ENCODE data around the gene VTI1B. TPM values are rescaled to one million over a fixed set of nuclear protein-coding genes. Genes with fewer than 3 reads are reported as not detected.
"Not testable (repeated sequence)": the region's sequence is repeated elsewhere in the genome, so short reads cannot be mapped to it uniquely, and the experiment has no call there.

VTI1B gene
- total RNA-seq, 1 donor from 2014 or later, result 69.8 TPM

GRCh38 chr14:67704484-67705089 is 30.2 kb upstream of the VTI1B start:
- Mint-ChIP-seq H3K36me3 (no peaks in the 10 kb centered on the region), H3K27me3 (ENCODE audit: insufficient read depth, low read depth) (no peaks in the 10 kb centered on the region), H3K4me3 (no peak overlapping the region), H3K4me1 (peaks cover 6% of the 10 kb centered on the region), H3K27ac (peak overlapping the region; percentile 58), H3K9me3 (peaks cover 8% of the 10 kb centered on the region)
- H3K4me3 ChIP-seq, result no peak overlapping the region
- no peak overlapping the region for H3K9ac ChIP-seq
- H3F3A ChIP-seq (ENCODE audit: low read depth), result no peaks in the 10 kb centered on the region
- H4K20me1 ChIP-seq (ENCODE audit: low read depth), result no peaks in the 10 kb centered on the region
- peak overlapping the region; percentile 43 for H3K4me2 ChIP-seq
- peak overlapping the region; percentile 81 for H2AFZ ChIP-seq (replicated peaks)
- TF ChIP-seq EZH2 (IDR thresholded peaks at IDR 0.05), result no peak
- TF ChIP-seq, protein P1, sequence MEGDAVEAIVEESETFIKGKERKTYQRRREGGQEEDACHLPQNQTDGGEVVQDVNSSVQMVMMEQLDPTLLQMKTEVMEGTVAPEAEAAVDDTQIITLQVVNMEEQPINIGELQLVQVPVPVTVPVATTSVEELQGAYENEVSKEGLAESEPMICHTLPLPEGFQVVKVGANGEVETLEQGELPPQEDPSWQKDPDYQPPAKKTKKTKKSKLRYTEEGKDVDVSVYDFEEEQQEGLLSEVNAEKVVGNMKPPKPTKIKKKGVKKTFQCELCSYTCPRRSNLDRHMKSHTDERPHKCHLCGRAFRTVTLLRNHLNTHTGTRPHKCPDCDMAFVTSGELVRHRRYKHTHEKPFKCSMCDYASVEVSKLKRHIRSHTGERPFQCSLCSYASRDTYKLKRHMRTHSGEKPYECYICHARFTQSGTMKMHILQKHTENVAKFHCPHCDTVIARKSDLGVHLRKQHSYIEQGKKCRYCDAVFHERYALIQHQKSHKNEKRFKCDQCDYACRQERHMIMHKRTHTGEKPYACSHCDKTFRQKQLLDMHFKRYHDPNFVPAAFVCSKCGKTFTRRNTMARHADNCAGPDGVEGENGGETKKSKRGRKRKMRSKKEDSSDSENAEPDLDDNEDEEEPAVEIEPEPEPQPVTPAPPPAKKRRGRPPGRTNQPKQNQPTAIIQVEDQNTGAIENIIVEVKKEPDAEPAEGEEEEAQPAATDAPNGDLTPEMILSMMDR (IDR thresholded peaks at IDR 0.05), result peak; percentile 76
- H3K27ac ChIP-seq, result no peak overlapping the region
- H3K79me2 ChIP-seq (ENCODE audit: low read depth), result no peaks in the 10 kb centered on the region
- peak; percentile 74 for DNase-seq (ENCODE audit: low spot score)
- no peaks in the 10 kb centered on the region for H3K4me1 ChIP-seq
- no peaks in the 10 kb centered on the region for H3K27me3 ChIP-seq
- no peaks in the 10 kb centered on the region for H3K36me3 ChIP-seq
- peaks cover 18% of the 10 kb centered on the region for H3K9me3 ChIP-seq (ENCODE audit: low read depth)

DNA sequence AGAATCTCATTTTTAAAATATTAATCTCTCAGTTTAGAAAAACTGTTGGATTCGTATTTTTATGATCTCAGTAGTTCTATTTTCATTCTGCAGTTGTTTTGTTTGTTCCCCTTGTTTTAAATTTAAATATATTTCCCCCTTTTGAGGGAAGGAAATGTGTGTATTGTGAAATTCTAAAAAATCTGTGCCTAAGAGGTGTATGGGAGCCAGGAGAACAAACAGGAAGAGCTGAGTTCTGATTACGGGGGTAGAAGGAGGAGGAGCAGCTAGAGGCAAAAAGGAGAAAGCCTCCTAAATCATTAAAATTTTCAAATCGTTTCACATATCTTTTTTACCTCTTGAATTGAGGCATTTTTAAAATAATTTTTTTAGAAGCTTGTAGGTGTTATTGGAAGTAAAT is 29.6 kb upstream of the VTI1B start:
- H3K4me1 Mint-ChIP-seq, result peaks cover 6% of the 10 kb centered on the region
- Histone ChIP-seq H4K20me1 (ENCODE audit: low read depth) (no peaks in the 10 kb centered on the region), H3K79me2 (ENCODE audit: low read depth) (no peaks in the 10 kb centered on the region), H3K4me3 (no peak overlapping the region), H3K4me2 (no peak overlapping the region), H3K9ac (no peak overlapping the region), H3K27ac (no peak overlapping the region), H3K9me3 (ENCODE audit: low read depth) (peaks cover 12% of the 10 kb centered on the region), H3K36me3 (no peaks in the 10 kb centered on the region), H3K4me1 (no peaks in the 10 kb centered on the region), H3F3A (ENCODE audit: low read depth) (no peaks in the 10 kb centered on the region), H2AFZ (replicated peaks) (no peak overlapping the region), H3K27me3 (no peaks in the 10 kb centered on the region)
- H3K4me3 Mint-ChIP-seq, result no peak overlapping the region
- peaks cover 5% of the 10 kb centered on the region for H3K9me3 Mint-ChIP-seq
- H3K36me3 Mint-ChIP-seq, result no peaks in the 10 kb centered on the region
- TF ChIP-seq EZH2phosphoT487 (IDR thresholded peaks at IDR 0.05), result no peak
- TF ChIP-seq, protein P1 (IDR thresholded peaks at IDR 0.05), result no peak
- no peak for TF ChIP-seq EZH2 (IDR thresholded peaks at IDR 0.05)
- H3K27me3 Mint-ChIP-seq (ENCODE audit: insufficient read depth, low read depth), result no peaks in the 10 kb centered on the region
- no peak for DNase-seq (ENCODE audit: low spot score)
- H3K27ac Mint-ChIP-seq, result no peak overlapping the region

GRCh38 chr14:67701492-67701891 is 27.1 kb upstream of the VTI1B start, which contains the start of gene RDH12:
Gene RDH12, plus strand, starts transcription at chr14:67701886. Its CDS starts 20,757 bp downstream, at chr14:67722643.
- H3K36me3 Mint-ChIP-seq; H3K36me3 ChIP-seq; H3K27ac Mint-ChIP-seq; H3K79me2 ChIP-seq (ENCODE audit: low read depth); H4K20me1 ChIP-seq (ENCODE audit: low read depth); H3K4me1 ChIP-seq; H3F3A ChIP-seq (ENCODE audit: low read depth); H3K9me3 ChIP-seq (ENCODE audit: low read depth); H3K27me3 ChIP-seq; H3K4me3 Mint-ChIP-seq; H3K4me3 ChIP-seq; H2AFZ ChIP-seq (replicated peaks); H3K27ac ChIP-seq; H3K4me1 Mint-ChIP-seq; H3K27me3 Mint-ChIP-seq (ENCODE audit: insufficient read depth, low read depth); H3K9ac ChIP-seq; H3K4me2 ChIP-seq; DNase-seq (ENCODE audit: low spot score); H3K9me3 Mint-ChIP-seq: not testable (repeated sequence)

DNA sequence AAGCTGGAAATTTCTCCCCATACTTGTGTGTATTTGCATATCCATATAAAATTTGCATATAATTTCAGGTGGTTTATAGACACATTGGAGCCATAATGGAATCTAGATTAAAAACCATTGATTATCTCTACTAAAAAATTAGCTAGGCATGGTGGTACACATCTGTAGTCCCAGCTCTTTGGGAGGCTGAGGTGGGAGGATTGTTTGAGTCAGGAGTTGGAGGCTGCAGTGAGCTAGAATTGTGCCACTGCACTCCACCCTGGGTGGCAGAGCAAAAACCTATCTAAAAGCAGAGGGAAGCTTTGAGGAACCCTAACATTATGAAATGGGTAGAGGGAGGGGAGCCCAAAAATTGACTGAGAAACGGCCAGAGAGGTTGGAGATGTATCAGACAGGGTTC is 23.7 kb upstream of the VTI1B start:
- H4K20me1 ChIP-seq (ENCODE audit: low read depth), result peaks cover 15% of the 10 kb centered on the region
- Mint-ChIP-seq H3K36me3 (no peaks in the 10 kb centered on the region), H3K27ac (no peak overlapping the region), H3K4me1 (peaks cover 7% of the 10 kb centered on the region), H3K27me3 (ENCODE audit: insufficient read depth, low read depth) (peaks cover 5% of the 10 kb centered on the region), H3K9me3 (no peaks in the 10 kb centered on the region), H3K4me3 (no peak overlapping the region)
- H3K4me3 ChIP-seq, result no peak overlapping the region
- peaks cover 11% of the 10 kb centered on the region for H3K4me1 ChIP-seq
- H3F3A ChIP-seq (ENCODE audit: low read depth), result no peaks in the 10 kb centered on the region
- no peaks in the 10 kb centered on the region for H3K36me3 ChIP-seq
- no peaks in the 10 kb centered on the region for H3K9me3 ChIP-seq (ENCODE audit: low read depth)
- TF ChIP-seq EZH2 (IDR thresholded peaks at IDR 0.05) (no peak), EZH2phosphoT487 (IDR thresholded peaks at IDR 0.05) (no peak)
- TF ChIP-seq, protein P1 (IDR thresholded peaks at IDR 0.05), result no peak
- no peak overlapping the region for H2AFZ ChIP-seq (replicated peaks)
- peaks cover 7% of the 10 kb centered on the region for H3K27me3 ChIP-seq
- H3K79me2 ChIP-seq (ENCODE audit: low read depth), result peaks cover 24% of the 10 kb centered on the region
- no peak overlapping the region for H3K27ac ChIP-seq
- DNase-seq (ENCODE audit: low spot score), result no peak
- no peak overlapping the region for H3K9ac ChIP-seq
- H3K4me2 ChIP-seq, result no peak overlapping the region

Measured in neural progenitor cell (in vitro differentiated cells).